ENCODE results near the gene MYZAP. TPM values are rescaled to one million over a fixed set of nuclear protein-coding genes. Genes with fewer than 3 reads are reported as not detected.

MYZAP gene
- total RNA-seq, 1 donor = under 0.01 TPM

DNA sequence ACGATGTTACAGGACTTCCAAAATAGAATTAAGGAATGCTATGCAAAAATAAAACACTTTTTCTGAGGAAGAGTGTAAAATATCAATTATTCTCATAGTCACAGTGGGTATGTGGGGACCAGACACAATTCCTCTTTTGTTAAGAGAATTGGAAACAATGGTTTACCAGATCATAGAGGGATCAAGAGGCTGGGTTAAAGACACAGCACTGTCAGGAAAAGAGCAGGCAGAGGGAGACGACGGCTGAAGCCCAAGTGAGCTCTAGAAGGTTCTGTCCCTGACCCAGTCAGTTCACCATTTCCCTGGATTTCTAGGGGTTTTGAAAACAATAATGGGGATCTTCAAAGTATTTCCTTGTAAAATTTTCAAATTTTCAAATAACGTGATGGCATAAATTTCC is 60.8 kb downstream of the MYZAP start:
- Histone ChIP-seq H3K4me3 (ENCODE audit: insufficient read depth, low read length) (no peak overlapping the region), H3K36me3 (ENCODE audit: insufficient read depth, low read length) (no peaks in the 10 kb centered on the region), H3K27ac (ENCODE audit: low read depth, low read length) (no peak overlapping the region), H3K4me1 (ENCODE audit: insufficient read depth, low read length) (no peaks in the 10 kb centered on the region), H4K20me1 (ENCODE audit: insufficient read depth, low read length) (no peaks in the 10 kb centered on the region), H3K79me2 (ENCODE audit: insufficient read depth, low read length) (no peaks in the 10 kb centered on the region), H3K4me2 (ENCODE audit: insufficient read depth, low read length) (no peak overlapping the region), H3K27me3 (ENCODE audit: insufficient read depth, low read length) (peaks cover 14% of the 10 kb centered on the region), H2AFZ (ENCODE audit: low read length) (no peak overlapping the region), H3K9me3 (ENCODE audit: low read depth, low read length) (no peaks in the 10 kb centered on the region)
- TF ChIP-seq, protein P1, sequence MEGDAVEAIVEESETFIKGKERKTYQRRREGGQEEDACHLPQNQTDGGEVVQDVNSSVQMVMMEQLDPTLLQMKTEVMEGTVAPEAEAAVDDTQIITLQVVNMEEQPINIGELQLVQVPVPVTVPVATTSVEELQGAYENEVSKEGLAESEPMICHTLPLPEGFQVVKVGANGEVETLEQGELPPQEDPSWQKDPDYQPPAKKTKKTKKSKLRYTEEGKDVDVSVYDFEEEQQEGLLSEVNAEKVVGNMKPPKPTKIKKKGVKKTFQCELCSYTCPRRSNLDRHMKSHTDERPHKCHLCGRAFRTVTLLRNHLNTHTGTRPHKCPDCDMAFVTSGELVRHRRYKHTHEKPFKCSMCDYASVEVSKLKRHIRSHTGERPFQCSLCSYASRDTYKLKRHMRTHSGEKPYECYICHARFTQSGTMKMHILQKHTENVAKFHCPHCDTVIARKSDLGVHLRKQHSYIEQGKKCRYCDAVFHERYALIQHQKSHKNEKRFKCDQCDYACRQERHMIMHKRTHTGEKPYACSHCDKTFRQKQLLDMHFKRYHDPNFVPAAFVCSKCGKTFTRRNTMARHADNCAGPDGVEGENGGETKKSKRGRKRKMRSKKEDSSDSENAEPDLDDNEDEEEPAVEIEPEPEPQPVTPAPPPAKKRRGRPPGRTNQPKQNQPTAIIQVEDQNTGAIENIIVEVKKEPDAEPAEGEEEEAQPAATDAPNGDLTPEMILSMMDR (IDR thresholded peaks at IDR 0.05; ENCODE audit: extremely low read depth, low read depth, low read length) = no peak
- DNase-seq (ENCODE audit: insufficient read length, low spot score, missing footprints) = no peak

DNA sequence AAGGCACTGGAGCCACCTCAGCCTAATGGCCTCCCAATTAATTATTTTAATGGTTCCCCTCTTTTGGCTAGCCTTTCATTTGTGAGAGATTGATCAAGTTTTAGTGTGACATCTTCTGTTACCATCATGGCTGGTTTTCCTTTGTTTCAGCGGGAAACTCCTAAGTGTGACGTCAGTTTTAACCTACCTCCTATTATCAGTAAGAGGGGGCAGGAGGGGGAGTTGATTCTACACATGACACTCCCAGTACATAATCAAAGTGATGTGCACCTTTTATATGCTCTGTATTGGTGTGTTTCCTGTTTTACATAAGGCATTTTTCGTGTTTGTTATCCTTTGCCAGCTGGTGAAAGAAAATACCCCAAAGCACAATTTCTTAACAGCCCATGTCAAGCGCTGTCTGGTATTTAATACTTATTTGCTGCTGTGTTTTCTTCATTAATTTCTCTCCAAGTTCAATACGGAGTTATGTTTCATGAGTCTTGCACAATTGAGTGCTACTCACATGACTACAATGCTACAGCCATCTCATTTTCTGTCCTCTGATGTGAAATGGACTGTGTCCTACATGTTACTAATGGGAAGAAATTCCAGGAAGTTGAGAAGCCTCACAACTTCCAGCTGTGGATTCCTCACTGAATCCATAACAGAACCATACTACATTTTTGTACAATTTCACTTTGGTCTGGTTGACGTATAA is 62.6 kb downstream of the MYZAP start:
- Histone ChIP-seq H3K27ac (ENCODE audit: low read depth, low read length) (no peak overlapping the region), H3K4me2 (ENCODE audit: insufficient read depth, low read length) (no peak overlapping the region), H3K4me3 (ENCODE audit: insufficient read depth, low read length) (no peak overlapping the region)

DNA sequence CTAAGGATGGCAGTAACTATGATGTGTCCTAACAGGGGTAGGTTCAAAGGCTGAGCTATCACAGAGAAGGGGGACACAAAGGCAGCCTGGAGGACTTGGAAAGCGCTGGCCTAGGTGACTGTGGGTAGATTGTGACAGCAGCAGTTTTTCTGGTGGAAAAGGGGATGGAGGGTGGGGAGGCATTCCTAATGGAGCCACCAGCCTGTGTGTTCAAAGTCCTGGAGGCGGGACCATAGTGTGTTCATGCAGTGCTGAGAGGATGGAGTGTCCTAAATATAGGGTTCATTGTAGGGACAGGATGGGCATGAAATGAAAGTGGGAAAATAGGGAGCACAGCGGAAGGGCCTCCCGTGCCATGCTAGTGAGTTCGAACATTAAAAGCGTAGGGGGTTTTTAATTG is 63.3 kb downstream of the MYZAP start:
- H2AFZ ChIP-seq (ENCODE audit: low read length) = no peak overlapping the region
- no peak overlapping the region for H3K4me3 ChIP-seq (ENCODE audit: insufficient read depth, low read length)
- H3K4me1 ChIP-seq (ENCODE audit: insufficient read depth, low read length) = no peaks in the 10 kb centered on the region
- H3K36me3 ChIP-seq (ENCODE audit: insufficient read depth, low read length) = no peaks in the 10 kb centered on the region
- H3K27ac ChIP-seq (ENCODE audit: low read depth, low read length) = no peak overlapping the region
- no peaks in the 10 kb centered on the region for H3K79me2 ChIP-seq (ENCODE audit: insufficient read depth, low read length)
- H3K4me2 ChIP-seq (ENCODE audit: insufficient read depth, low read length) = no peak overlapping the region
- no peaks in the 10 kb centered on the region for H4K20me1 ChIP-seq (ENCODE audit: insufficient read depth, low read length)
- H3K9me3 ChIP-seq (ENCODE audit: low read depth, low read length) = no peaks in the 10 kb centered on the region
- TF ChIP-seq, protein P1 (IDR thresholded peaks at IDR 0.05; ENCODE audit: extremely low read depth, low read depth, low read length) = no peak
- peaks cover 25% of the 10 kb centered on the region for H3K27me3 ChIP-seq (ENCODE audit: insufficient read depth, low read length)
- DNase-seq (ENCODE audit: insufficient read length, low spot score, missing footprints) = no peak

More for the DNA sequence above, 62.6 kb downstream of the MYZAP start:
- H4K20me1 ChIP-seq (ENCODE audit: insufficient read depth, low read length) = no peaks in the 10 kb centered on the region
- TF ChIP-seq, protein P1 (IDR thresholded peaks at IDR 0.05; ENCODE audit: extremely low read depth, low read depth, low read length) = no peak
- H3K36me3 ChIP-seq (ENCODE audit: insufficient read depth, low read length) = no peaks in the 10 kb centered on the region
- H3K79me2 ChIP-seq (ENCODE audit: insufficient read depth, low read length) = no peaks in the 10 kb centered on the region
- H3K4me1 ChIP-seq (ENCODE audit: insufficient read depth, low read length) = no peaks in the 10 kb centered on the region
- DNase-seq (ENCODE audit: insufficient read length, low spot score, missing footprints) = no peak
- H2AFZ ChIP-seq (ENCODE audit: low read length) = no peak overlapping the region
- H3K9me3 ChIP-seq (ENCODE audit: low read depth, low read length) = no peaks in the 10 kb centered on the region
- H3K27me3 ChIP-seq (ENCODE audit: insufficient read depth, low read length) = peaks cover 22% of the 10 kb centered on the region

DNA sequence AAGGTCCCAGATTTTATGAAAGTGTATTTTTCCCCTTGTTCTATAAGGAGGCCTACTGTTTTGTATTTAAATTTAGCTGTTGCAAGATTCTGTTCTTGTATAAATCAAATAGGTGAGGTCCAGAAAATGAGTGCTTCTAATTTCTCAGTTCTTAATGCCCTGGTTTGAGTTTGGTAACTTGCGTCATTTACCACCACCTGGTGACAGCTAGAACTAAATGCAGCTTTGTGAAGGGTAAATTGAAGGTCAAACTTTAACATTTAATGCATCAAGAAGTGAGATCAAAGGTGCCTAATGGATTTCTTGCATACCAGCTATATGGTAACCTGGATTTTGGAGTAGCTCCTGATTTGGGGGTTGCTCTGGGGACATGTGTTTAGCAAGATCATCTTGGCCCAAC is 64.1 kb downstream of the MYZAP start:
- no peaks in the 10 kb centered on the region for H3K36me3 ChIP-seq (ENCODE audit: insufficient read depth, low read length)
- H3K27ac ChIP-seq (ENCODE audit: low read depth, low read length) = no peak overlapping the region
- H3K4me2 ChIP-seq (ENCODE audit: insufficient read depth, low read length) = no peak overlapping the region
- H4K20me1 ChIP-seq (ENCODE audit: insufficient read depth, low read length) = no peaks in the 10 kb centered on the region
- no peak overlapping the region for H2AFZ ChIP-seq (ENCODE audit: low read length)
- peaks cover 28% of the 10 kb centered on the region for H3K27me3 ChIP-seq (ENCODE audit: insufficient read depth, low read length)
- H3K4me3 ChIP-seq (ENCODE audit: insufficient read depth, low read length) = no peak overlapping the region
- no peak for DNase-seq (ENCODE audit: insufficient read length, low spot score, missing footprints)
- no peaks in the 10 kb centered on the region for H3K9me3 ChIP-seq (ENCODE audit: low read depth, low read length)
- no peaks in the 10 kb centered on the region for H3K79me2 ChIP-seq (ENCODE audit: insufficient read depth, low read length)
- H3K4me1 ChIP-seq (ENCODE audit: insufficient read depth, low read length) = no peaks in the 10 kb centered on the region
- TF ChIP-seq, protein P1 (IDR thresholded peaks at IDR 0.05; ENCODE audit: extremely low read depth, low read depth, low read length) = no peak

All from osteoblast (primary cell).